AG10803 (cell line): ENCODE measurements around the gene ZNF746.

Experiments used
- DNase-seq: peaks from one replicate; pipeline ENCODE4 v3.0.0; 2010; ENCODE audit warnings: low read depth
- H3K4me3 ChIP-seq: 2 replicates; pipeline ENCODE4 v1.5.1; 2011; ENCODE audit warnings: mild to moderate bottlenecking, low read length, control low read depth
- TF ChIP-seq, protein P1 (sequence below): conservative IDR thresholded peaks from 2 replicates; pipeline ENCODE4 v1.5.1; 2011; ENCODE audit warnings: mild to moderate bottlenecking, low read length, control low read depth, inconsistent platforms

The ZNF746 gene

GRCh38 chr7:149525280-149525679 lies 27.7 kb upstream of the ZNF746 start:
- TF ChIP-seq, protein P1, sequence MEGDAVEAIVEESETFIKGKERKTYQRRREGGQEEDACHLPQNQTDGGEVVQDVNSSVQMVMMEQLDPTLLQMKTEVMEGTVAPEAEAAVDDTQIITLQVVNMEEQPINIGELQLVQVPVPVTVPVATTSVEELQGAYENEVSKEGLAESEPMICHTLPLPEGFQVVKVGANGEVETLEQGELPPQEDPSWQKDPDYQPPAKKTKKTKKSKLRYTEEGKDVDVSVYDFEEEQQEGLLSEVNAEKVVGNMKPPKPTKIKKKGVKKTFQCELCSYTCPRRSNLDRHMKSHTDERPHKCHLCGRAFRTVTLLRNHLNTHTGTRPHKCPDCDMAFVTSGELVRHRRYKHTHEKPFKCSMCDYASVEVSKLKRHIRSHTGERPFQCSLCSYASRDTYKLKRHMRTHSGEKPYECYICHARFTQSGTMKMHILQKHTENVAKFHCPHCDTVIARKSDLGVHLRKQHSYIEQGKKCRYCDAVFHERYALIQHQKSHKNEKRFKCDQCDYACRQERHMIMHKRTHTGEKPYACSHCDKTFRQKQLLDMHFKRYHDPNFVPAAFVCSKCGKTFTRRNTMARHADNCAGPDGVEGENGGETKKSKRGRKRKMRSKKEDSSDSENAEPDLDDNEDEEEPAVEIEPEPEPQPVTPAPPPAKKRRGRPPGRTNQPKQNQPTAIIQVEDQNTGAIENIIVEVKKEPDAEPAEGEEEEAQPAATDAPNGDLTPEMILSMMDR = no peak
- no peak for DNase-seq

GRCh38 chr7:149524394-149524793 lies 26.8 kb upstream of the ZNF746 start:
- H3K4me3 ChIP-seq = no peak overlapping the region
- TF ChIP-seq, protein P1 = no peak
- no peak for DNase-seq

More at GRCh38 chr7:149525280-149525679, 27.7 kb upstream of the ZNF746 start:
- no peak overlapping the region for H3K4me3 ChIP-seq

GRCh38 chr7:149510248-149510647 lies 12.6 kb upstream of the ZNF746 start:
- no peak overlapping the region for H3K4me3 ChIP-seq
- DNase-seq = no peak
- TF ChIP-seq, protein P1 = no peak

DNA sequence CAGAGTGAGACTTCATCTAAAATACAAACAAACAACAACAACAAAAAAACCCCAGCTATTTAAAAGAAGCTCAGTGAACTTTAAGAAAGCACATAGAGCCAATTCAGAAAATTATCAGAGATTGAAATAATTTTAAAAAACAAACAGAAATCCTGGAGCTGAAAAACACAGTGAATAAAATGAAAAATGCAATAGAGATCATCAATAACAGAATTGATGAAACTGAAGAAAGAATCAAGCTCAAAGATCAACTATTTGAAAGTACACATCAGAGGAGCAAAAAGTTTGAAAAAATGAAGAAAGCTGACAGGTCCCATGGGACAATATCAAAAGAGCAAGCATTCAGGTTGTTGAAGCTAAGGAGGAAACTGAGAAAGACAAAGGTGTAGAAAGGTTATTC lies 12.2 kb upstream of the ZNF746 start:
- TF ChIP-seq, protein P1 = no peak
- H3K4me3 ChIP-seq = no peak overlapping the region
- no peak for DNase-seq

- TF ChIP-seq, protein P1 = no peak
- no peak overlapping the region for H3K4me3 ChIP-seq
- no peak for DNase-seq
Observed at GRCh38 chr7:149505551-149505950, 7.9 kb upstream of the ZNF746 start.

DNA sequence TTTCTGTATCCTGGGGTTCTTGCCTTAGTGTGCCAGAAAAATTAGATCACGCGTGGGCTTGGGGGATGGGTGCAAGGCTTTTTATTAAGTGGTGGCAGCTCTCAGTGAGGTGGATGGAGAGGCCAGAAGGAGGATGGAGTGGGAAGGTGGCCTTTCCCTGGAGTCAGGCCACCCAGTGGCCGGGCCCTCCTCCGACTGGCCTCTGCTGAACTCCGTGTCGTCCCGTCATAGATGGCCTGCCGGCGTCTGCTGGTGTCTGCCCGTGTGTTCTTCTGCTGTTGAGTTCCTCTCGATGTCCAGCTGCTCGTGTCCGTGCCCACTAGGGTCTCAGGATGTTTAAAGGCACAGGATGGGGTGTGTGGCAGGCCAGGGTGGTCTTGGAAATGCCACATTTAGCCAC lies 4.0 kb upstream of the ZNF746 start:
- DNase-seq = no peak
- H3K4me3 ChIP-seq = no peak overlapping the region
- TF ChIP-seq, protein P1 = no peak

- no peak for DNase-seq
- no peak overlapping the region for H3K4me3 ChIP-seq
- TF ChIP-seq, protein P1 = no peak
Observed at GRCh38 chr7:149500910-149501309, 3.3 kb upstream of the ZNF746 start.
